Transverse colon (tissue), 4 donors: Measurements from ENCODE around the gene CYP19A1. TPM values are rescaled to one million over a fixed set of nuclear protein-coding genes. Genes with fewer than 3 reads are reported as not detected.

Source experiments
- DNase-seq: peaks from one replicate; pipeline ENCODE4 v3.0.0-alpha.2; 2019
- H3K27ac ChIP-seq, 4 donors: fragments of 200-600 bp; sonication (generic); 2 replicates each; pipeline ENCODE4 v1.5.1; 2016 to 2018; ENCODE audit warnings: inconsistent platforms in 4 of 4
- H3K27me3 ChIP-seq: fragments of 200-600 bp; sonication (generic); 2 replicates; pipeline ENCODE4 v1.5.1; 2017; ENCODE audit warnings: inconsistent platforms
- H3K36me3 ChIP-seq, 4 donors: fragments of 200-600 bp; sonication (generic); 2 replicates each; pipeline ENCODE4 v1.5.1; 2017 to 2019; ENCODE audit warnings: inconsistent platforms in 4 of 4
- H3K4me1 ChIP-seq, 4 donors: fragments of 200-600 bp; sonication (generic); 2 replicates each; pipeline ENCODE4 v1.5.1; 2017 to 2020; ENCODE audit warnings: inconsistent platforms in 4 of 4
- H3K4me3 ChIP-seq, 4 donors: fragments of 200-600 bp; sonication (generic); 1 replicate in 1 of 4; 2 replicates in 3 of 4; pipeline versions ENCODE4 v1.5.1 to v1.6.1; 2017 to 2019; ENCODE audit warnings: inconsistent platforms in 4 of 4
- H3K9me3 ChIP-seq, 2 donors: fragments of 200-600 bp; sonication (generic); 2 replicates each; pipeline ENCODE4 v1.5.1; 2017 to 2019; ENCODE audit warnings: inconsistent platforms in 2 of 2
- CTCF ChIP-seq, 5 experiments: fragments of 200-600 bp in 3 of 5; fragments of 450-650 bp in 2 of 5; sonication (generic) in 3 of 5; IDR thresholded peaks; 1 replicate in 2 of 5; 2 replicates in 3 of 5; pipeline ENCODE4 v1.5.1; 2016 to 2017; ENCODE audit warnings: antibody characterized with exemption in 5 of 5, inconsistent platforms in 3 of 5, mild to moderate bottlenecking in 2 of 5, moderate library complexity in 1 of 5
- EP300 ChIP-seq: sonication (generic); formaldehyde crosslinking; IDR thresholded peaks from one replicate; pipeline ENCODE4 v1.6.1; 2017; ENCODE audit warnings: antibody characterized with exemption, low read depth
- POLR2A ChIP-seq: fragments of 450-650 bp; IDR thresholded peaks from one replicate; pipeline ENCODE4 v1.6.1; 2016; ENCODE audit warnings: antibody characterized with exemption, mild to moderate bottlenecking, moderate library complexity
- POLR2AphosphoS5 ChIP-seq, 3 donors: sonication (generic); formaldehyde crosslinking; IDR thresholded peaks; one replicate each; pipeline ENCODE4 v1.6.1; 2016; ENCODE audit warnings: antibody characterized with exemption in 3 of 3
- WGBS, 2 donors: methylation state at CpG; one replicate each; pipeline ENCODE4 v1.1.5; 2018; ENCODE audit warnings: low coverage in 1 of 2; 5-methylcytosine and 5-hydroxymethylcytosine counted together
- in situ Hi-C, 4 donors: fragments of 200-750 bp; cut with MboI; loops; one replicate each; pipeline versions ENCODE4 v1.15.0 to v1.15.1; 2017; ENCODE audit warnings: low sequenced_read_pairs in 3 of 4, low pct_ligation_motif_present in 1 of 4, low pct_unique_long_range_greater_than_20kb in 1 of 4
- intact Hi-C: fragments of 100-400 bp; cut with DNase I; formaldehyde crosslinking; loops from one replicate; pipeline ENCODE4 v1.15.1; 2023; ENCODE audit warnings: low total_unique reads
- total RNA-seq, 4 donors: library from RNA; depleted of rRNA; stranded (reverse); fragments of >200 nt; gene quantifications; one replicate each; pipeline ENCODE4 v1.1.0, GENCODE V29; 2016

Gene CYP19A1
- total RNA-seq, 4 donors from 2014 or later: not detected

GRCh38 chr15:51371266-51371665, 32.9 kb upstream of the CYP19A1 start:
- no peak overlapping the region for H3K4me3 ChIP-seq
- no peaks in the 10 kb centered on the region for H3K27me3 ChIP-seq
- no peaks in the 10 kb centered on the region for H3K9me3 ChIP-seq
- in situ Hi-C loops (no loop called here), intact Hi-C loops (no loop called here)
- H3K4me1 ChIP-seq: peaks cover 3 to 15% (median 4%) of the 10 kb centered on the region in 4 donors
- TF ChIP-seq CTCF (IDR thresholded peaks at IDR 0.05) (no peak), POLR2AphosphoS5 (IDR thresholded peaks at IDR 0.05) (no peak), POLR2A (no peak), EP300 (no peak)
- no peak for DNase-seq
- H3K36me3 ChIP-seq: no peaks in the 10 kb centered on the region
- H3K27ac ChIP-seq: no peak overlapping the region
- WGBS, 2 donors: 50 to 81% methylated on average over 1 of the region's 1 CpG

GRCh38 chr15:51369451-51369761, 31.0 kb upstream of the CYP19A1 start:
- Histone ChIP-seq H3K36me3 (no peaks in the 10 kb centered on the region), H3K4me1 (peaks cover 3 to 15% (median 4%) of the 10 kb centered on the region in 4 donors), H3K27me3 (no peaks in the 10 kb centered on the region), H3K9me3 (no peaks in the 10 kb centered on the region), H3K4me3 (no peak overlapping the region), H3K27ac (no peak overlapping the region)
- intact Hi-C loops (no loop called here), in situ Hi-C loops (no loop called here)
- TF ChIP-seq CTCF (IDR thresholded peaks at IDR 0.05): no peak
- no peak for TF ChIP-seq POLR2AphosphoS5 (IDR thresholded peaks at IDR 0.05)
- TF ChIP-seq EP300: no peak
- no peak for TF ChIP-seq POLR2A
- WGBS, 2 donors: 89 to 90% methylated on average over 1 of the region's 1 CpG
- no peak for DNase-seq

- in situ Hi-C loops: no loop called here
- WGBS, 2 donors: 58 to 60% methylated on average over 2 to 3 of the region's 3 CpGs
- H3K27ac ChIP-seq: no peak overlapping the region
Observed at GRCh38 chr15:51368751-51369450, 30.5 kb upstream of the CYP19A1 start.

GRCh38 chr15:51368307-51368706, 29.9 kb upstream of the CYP19A1 start:
- H3K4me1 ChIP-seq: peaks cover 3 to 15% (median 4%) of the 10 kb centered on the region in 4 donors
- no peaks in the 10 kb centered on the region for H3K36me3 ChIP-seq
- in situ Hi-C loops: no loop called here
- no peaks in the 10 kb centered on the region for H3K27me3 ChIP-seq
- WGBS, 2 donors: 64 to 65% methylated on average over 3 to 6 of the region's 6 CpGs
- intact Hi-C loops: no loop called here
- DNase-seq: no peak
- H3K27ac ChIP-seq: no peak overlapping the region
- no peak for TF ChIP-seq POLR2A
- no peak for TF ChIP-seq CTCF (IDR thresholded peaks at IDR 0.05)
- no peak for TF ChIP-seq EP300
- TF ChIP-seq POLR2AphosphoS5 (IDR thresholded peaks at IDR 0.05): no peak
- H3K4me3 ChIP-seq: no peak overlapping the region
- H3K9me3 ChIP-seq: no peaks in the 10 kb centered on the region

More at GRCh38 chr15:51368751-51369450, 30.5 kb upstream of the CYP19A1 start:
- Histone ChIP-seq H3K4me1 (peaks cover 3 to 15% (median 4%) of the 10 kb centered on the region in 4 donors), H3K36me3 (no peaks in the 10 kb centered on the region), H3K9me3 (no peaks in the 10 kb centered on the region), H3K27me3 (no peaks in the 10 kb centered on the region), H3K4me3 (no peak overlapping the region)
- no peak for TF ChIP-seq POLR2A
- TF ChIP-seq POLR2AphosphoS5 (IDR thresholded peaks at IDR 0.05): no peak
- TF ChIP-seq CTCF (IDR thresholded peaks at IDR 0.05): no peak
- TF ChIP-seq EP300: no peak
- DNase-seq: no peak
- intact Hi-C loops: no loop called here
